T-helper 9 cell (primary cell): ENCODE data around the gene XPNPEP1.

Experiments
- DNase-seq: peaks from one replicate; pipeline ENCODE4 v3.0.0-alpha.2; 2020
- total RNA-seq, 2 donors: gene quantifications; one replicate each; lab custom pipeline; 2026; lab: John Stamatoyannopoulos, UW

Gene XPNPEP1
- total RNA-seq, result 67.6 to 69.5 reads per million in 2 donors

- peak; percentile 70 for DNase-seq
Measured at GRCh38 chr10:109922976-109923921, at the start of gene XPNPEP1. Gene XPNPEP1 (minus strand): TSS chr10:109923511. CDS start chr10:109923433, 78 bp downstream.

- no peak for DNase-seq
Measured at GRCh38 chr10:109972372-109973001, 49.2 kb upstream of the XPNPEP1 start.

- no peak for DNase-seq
Measured at GRCh38 chr10:109971634-109972033, 48.3 kb upstream of the XPNPEP1 start.

- no peak for DNase-seq
Measured at GRCh38 chr10:109969760-109970346, 46.5 kb upstream of the XPNPEP1 start.

- DNase-seq, result no peak
Measured at GRCh38 chr10:109968953-109969759, 45.8 kb upstream of the XPNPEP1 start.

- DNase-seq, result no peak
Measured at GRCh38 chr10:109967739-109968088, 44.4 kb upstream of the XPNPEP1 start.

- DNase-seq, result no peak
Measured at GRCh38 chr10:109966961-109967738, 43.8 kb upstream of the XPNPEP1 start.

GRCh38 chr10:109964318-109964717 lies 41.0 kb upstream of the XPNPEP1 start:
- DNase-seq, result no peak

GRCh38 chr10:109963439-109963838 lies 40.1 kb upstream of the XPNPEP1 start:
- no peak for DNase-seq

GRCh38 chr10:109962247-109962646 lies 38.9 kb upstream of the XPNPEP1 start:
- no peak for DNase-seq

GRCh38 chr10:109961174-109962001 lies 38.1 kb upstream of the XPNPEP1 start:
- no peak for DNase-seq

GRCh38 chr10:109960682-109961081 lies 37.4 kb upstream of the XPNPEP1 start:
- no peak for DNase-seq

GRCh38 chr10:109959259-109960145 lies 36.2 kb upstream of the XPNPEP1 start:
- no peak for DNase-seq

GRCh38 chr10:109958059-109958458 lies 34.7 kb upstream of the XPNPEP1 start:
- DNase-seq, result no peak

- no peak for DNase-seq
Measured at GRCh38 chr10:109957092-109957797, 33.9 kb upstream of the XPNPEP1 start.

GRCh38 chr10:109956454-109957091 lies 33.3 kb upstream of the XPNPEP1 start:
- no peak for DNase-seq

GRCh38 chr10:109953766-109954165 lies 30.5 kb upstream of the XPNPEP1 start:
- no peak for DNase-seq

GRCh38 chr10:109952526-109952925 lies 29.2 kb upstream of the XPNPEP1 start:
- no peak for DNase-seq
